Prostate gland (tissue), 2 donors: Measurements from ENCODE around the gene CDH13. TPM values are rescaled to one million over a fixed set of nuclear protein-coding genes. Genes with fewer than 3 reads are reported as not detected.
"Not testable (repeated sequence)": the region's sequence is repeated elsewhere in the genome, so short reads cannot be mapped to it uniquely, and the experiment has no call there.

Experiments used
- DNase-seq: peaks from one replicate; pipeline ENCODE4 v3.0.0-alpha.2; 2019; ENCODE audit warnings: low spot score
- H3K27ac ChIP-seq, 2 donors: fragments of 200-600 bp; sonication (generic); 2 replicates each; pipeline ENCODE4 v1.5.1; 2017 to 2019
- H3K27me3 ChIP-seq: fragments of 200-600 bp; sonication (generic); replicated peaks from 2 replicates; pipeline ENCODE4 v1.5.1; 2019; ENCODE audit not compliant: insufficient read depth
- H3K36me3 ChIP-seq, 2 donors: fragments of 200-600 bp; sonication (generic); 1 replicate in 1 of 2; 2 replicates in 1 of 2; pipeline versions ENCODE4 v1.5.1 to v1.8.1; 2017 to 2019
- H3K4me1 ChIP-seq: fragments of 200-600 bp; sonication (generic); replicated peaks from 2 replicates; pipeline ENCODE4 v1.5.1; 2019
- H3K4me3 ChIP-seq, 2 donors: fragments of 200-600 bp; sonication (generic); 2 replicates each; pipeline ENCODE4 v1.5.1; 2017 to 2019
- H3K9me3 ChIP-seq: fragments of 200-600 bp; sonication (generic); 2 replicates; pipeline ENCODE4 v1.5.1; 2017
- POLR2A ChIP-seq: fragments of 450-650 bp; IDR thresholded peaks from one replicate; pipeline ENCODE4 v1.6.1; 2016; ENCODE audit warnings: antibody characterized with exemption, mild to moderate bottlenecking
- POLR2AphosphoS5 ChIP-seq: sonication (generic); formaldehyde crosslinking; IDR thresholded peaks from one replicate; pipeline ENCODE4 v1.6.1; 2017; ENCODE audit warnings: antibody characterized with exemption
- WGBS: methylation state at CpG from one replicate; pipeline ENCODE4 v1.1.5; 2018; 5-methylcytosine and 5-hydroxymethylcytosine counted together
- intact Hi-C: fragments of 100-400 bp; cut with DNase I; formaldehyde crosslinking; loops from one replicate; pipeline ENCODE4 v1.14.2; 2022
- total RNA-seq, 2 donors: library from RNA; depleted of rRNA; stranded (reverse); fragments of >200 nt; gene quantifications; one replicate each; pipeline ENCODE4 v1.1.0, GENCODE V29; 2016
- TF ChIP-seq, protein P1 (sequence below), 4 experiments: fragments of 200-600 bp in 2 of 4; fragments of 450-650 bp in 2 of 4; sonication (generic) in 2 of 4; IDR thresholded peaks; 1 replicate in 3 of 4; 2 replicates in 1 of 4; pipeline ENCODE4 v1.5.1; 2016 to 2019; ENCODE audit warnings: antibody characterized with exemption in 4 of 4, mild to moderate bottlenecking in 2 of 4, moderate library complexity in 2 of 4

CDH13 gene
- total RNA-seq, 2 donors from 2014 or later = 20.6 to 23.0 TPM

DNA sequence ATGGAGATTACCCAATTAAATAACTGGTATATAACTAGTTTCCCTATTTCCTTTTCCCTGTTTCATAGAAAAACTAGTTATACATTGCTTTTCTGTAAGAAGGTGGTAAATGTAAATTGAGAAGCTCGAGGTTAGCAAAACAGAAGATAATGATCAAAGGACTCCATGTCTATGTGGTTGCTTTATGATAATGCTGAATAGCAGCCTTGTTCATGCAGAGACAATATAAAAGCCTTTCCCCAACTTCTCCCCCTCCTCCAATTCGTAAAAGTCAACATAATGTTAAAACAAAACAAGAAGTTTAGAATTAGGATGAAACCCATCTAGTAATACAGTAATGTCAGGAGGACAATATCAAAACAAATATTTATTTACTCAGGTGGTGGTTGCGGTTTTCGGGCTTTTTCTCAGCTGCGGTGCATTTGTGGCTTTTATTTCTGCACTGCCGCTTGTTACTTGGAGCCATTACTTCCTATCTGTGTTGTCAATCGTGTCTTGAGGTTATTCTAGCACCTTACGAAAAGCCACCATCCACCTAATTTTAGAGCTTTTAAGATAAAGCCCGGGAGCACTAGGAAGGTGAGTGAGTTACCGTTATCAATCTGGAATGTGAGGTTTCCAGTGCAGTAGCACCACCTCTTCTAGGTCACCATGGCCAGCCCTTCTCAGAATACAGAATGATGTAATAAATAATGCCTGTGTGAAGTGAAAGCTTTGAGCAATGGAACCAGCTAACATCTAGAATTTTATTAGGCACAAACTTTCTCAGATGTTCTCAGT, 297.5 kb downstream of the CDH13 start:
- Histone ChIP-seq H3K27me3 (no peaks in the 10 kb centered on the region), H3K27ac (no peak overlapping the region), H3K36me3 (no peaks in the 10 kb centered on the region), H3K4me1 (peaks cover 8% of the 10 kb centered on the region), H3K4me3 (no peak overlapping the region), H3K9me3 (no peaks in the 10 kb centered on the region)
- DNase-seq = peak; percentile 41
- 10% methylated on average over 10 of the region's 10 CpGs for WGBS
- TF ChIP-seq POLR2AphosphoS5 = peak; percentile 86
- TF ChIP-seq, protein P1, sequence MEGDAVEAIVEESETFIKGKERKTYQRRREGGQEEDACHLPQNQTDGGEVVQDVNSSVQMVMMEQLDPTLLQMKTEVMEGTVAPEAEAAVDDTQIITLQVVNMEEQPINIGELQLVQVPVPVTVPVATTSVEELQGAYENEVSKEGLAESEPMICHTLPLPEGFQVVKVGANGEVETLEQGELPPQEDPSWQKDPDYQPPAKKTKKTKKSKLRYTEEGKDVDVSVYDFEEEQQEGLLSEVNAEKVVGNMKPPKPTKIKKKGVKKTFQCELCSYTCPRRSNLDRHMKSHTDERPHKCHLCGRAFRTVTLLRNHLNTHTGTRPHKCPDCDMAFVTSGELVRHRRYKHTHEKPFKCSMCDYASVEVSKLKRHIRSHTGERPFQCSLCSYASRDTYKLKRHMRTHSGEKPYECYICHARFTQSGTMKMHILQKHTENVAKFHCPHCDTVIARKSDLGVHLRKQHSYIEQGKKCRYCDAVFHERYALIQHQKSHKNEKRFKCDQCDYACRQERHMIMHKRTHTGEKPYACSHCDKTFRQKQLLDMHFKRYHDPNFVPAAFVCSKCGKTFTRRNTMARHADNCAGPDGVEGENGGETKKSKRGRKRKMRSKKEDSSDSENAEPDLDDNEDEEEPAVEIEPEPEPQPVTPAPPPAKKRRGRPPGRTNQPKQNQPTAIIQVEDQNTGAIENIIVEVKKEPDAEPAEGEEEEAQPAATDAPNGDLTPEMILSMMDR (IDR thresholded peaks at IDR 0.05) = no peak
- intact Hi-C loops = no loop called here

DNA sequence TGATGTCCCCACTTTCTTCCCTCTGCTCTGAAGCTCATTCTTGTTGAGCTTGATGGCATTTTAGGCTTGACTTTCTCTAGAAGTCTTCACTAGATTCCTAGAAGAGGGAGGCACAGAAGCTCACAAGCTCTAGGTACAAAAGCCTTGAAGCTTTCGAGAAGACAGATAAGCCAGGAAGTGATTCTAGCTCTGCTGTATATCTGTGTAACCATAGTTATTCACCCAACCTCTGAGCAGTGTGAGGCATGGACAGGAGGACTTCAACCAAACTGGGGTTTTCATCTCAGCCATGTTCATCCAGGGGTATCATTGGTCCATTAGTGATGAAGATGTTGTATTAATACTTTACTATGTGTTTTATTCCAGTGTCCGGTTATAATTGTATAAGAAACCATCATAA, 299.7 kb downstream of the CDH13 start:
- Histone ChIP-seq H3K27me3 (no peaks in the 10 kb centered on the region), H3K9me3 (no peaks in the 10 kb centered on the region), H3K4me3 (no peak overlapping the region), H3K27ac (no peak overlapping the region), H3K4me1 (peaks cover 8% of the 10 kb centered on the region), H3K36me3 (no peaks in the 10 kb centered on the region)
- no peak for DNase-seq
- intact Hi-C loops = no loop called here
- TF ChIP-seq, protein P1 (IDR thresholded peaks at IDR 0.05) = no peak
- WGBS = 94% methylated on average over 2 of the region's 2 CpGs

DNA sequence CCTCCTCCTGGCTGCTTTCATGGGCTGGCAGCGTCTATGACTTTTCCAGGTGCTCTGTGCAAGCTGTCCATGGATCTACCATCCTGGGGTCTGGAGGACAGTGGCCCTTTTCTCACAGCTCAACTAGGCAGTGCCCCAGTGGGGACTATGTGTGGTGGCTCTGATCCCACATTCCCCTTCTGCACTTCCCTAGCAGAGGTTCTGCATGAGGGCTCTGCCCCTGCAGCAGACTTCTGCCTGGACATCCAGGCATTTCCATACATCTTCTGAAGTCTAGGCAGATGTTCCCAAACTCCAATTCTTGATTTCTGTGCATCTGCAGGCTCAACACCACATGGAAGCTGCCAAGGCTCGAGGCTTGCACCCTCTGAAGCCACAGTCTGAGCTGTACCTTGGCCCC, 307.2 kb downstream of the CDH13 start:
- H3K4me3 ChIP-seq, DNase-seq, H3K27ac ChIP-seq, intact Hi-C loops, H3K9me3 ChIP-seq, H3K4me1 ChIP-seq, H3K27me3 ChIP-seq, H3K36me3 ChIP-seq: not testable (repeated sequence)
- 95% methylated on average over 2 of the region's 2 CpGs for WGBS

DNA sequence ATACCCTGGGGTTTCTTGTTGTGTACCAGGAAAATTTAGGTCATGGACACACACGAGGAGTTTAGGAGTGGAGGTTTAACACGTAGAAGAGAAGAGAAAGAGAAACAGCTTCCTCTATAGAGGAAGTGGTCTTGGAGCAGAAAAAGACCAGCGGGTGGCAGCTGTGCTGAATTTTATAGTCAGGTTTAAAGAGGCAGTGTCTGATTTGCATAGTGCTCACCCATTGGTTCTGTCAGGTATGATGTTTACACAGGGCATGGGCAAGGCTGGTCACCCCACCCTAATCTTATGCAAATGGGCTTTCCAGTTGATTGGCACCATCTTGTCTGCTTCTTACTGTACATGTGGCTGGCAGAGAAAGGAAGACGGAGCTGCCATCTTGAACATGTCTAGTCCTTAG, 309.0 kb downstream of the CDH13 start:
- no peak for DNase-seq
- no peak overlapping the region for H3K4me3 ChIP-seq
- intact Hi-C loops = no loop called here
- TF ChIP-seq, protein P1 (IDR thresholded peaks at IDR 0.05) = no peak
- TF ChIP-seq POLR2AphosphoS5 (no peak), POLR2A (no peak)
- H3K27me3 ChIP-seq = no peaks in the 10 kb centered on the region
- WGBS = 84% methylated on average over 4 of the region's 4 CpGs
- no peak overlapping the region for H3K27ac ChIP-seq
- no peaks in the 10 kb centered on the region for H3K36me3 ChIP-seq
- H3K4me1 ChIP-seq = no peaks in the 10 kb centered on the region
- no peaks in the 10 kb centered on the region for H3K9me3 ChIP-seq

DNA sequence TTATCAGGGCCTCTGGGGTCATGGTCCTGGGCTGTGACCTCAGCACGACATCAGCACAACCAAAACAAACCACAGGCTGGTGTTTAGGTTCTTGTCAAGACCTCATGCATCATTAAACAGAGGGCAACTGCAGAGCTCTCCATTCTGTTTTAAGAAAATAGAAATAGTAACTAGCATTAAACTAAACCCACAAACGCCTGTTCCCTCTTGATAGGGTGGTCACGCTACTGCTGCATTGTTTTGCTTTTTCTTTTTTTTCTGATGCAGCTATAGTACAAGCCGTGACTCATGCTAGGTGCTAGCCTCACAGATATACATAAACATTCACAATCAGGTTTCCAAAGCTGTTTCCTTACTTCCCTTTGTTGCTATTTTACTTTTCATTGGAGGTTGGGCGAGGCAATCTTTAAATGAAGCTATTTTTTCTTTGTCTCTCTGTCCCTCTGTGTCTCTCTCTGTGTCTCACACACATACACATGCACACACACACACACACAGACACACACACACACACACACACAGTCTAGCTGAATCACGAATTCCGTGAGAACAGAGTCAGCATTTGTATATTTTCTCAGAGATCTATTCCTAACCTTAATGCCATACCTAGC, 310.3 kb downstream of the CDH13 start:
- TF ChIP-seq, protein P1 (IDR thresholded peaks at IDR 0.05) = no peak
- TF ChIP-seq POLR2AphosphoS5 (no peak), POLR2A (no peak)

More for the DNA sequence above, 310.3 kb downstream of the CDH13 start:
- DNase-seq = no peak
- no peaks in the 10 kb centered on the region for H3K9me3 ChIP-seq
- no peaks in the 10 kb centered on the region for H3K4me1 ChIP-seq
- intact Hi-C loops = no loop called here
- no peaks in the 10 kb centered on the region for H3K36me3 ChIP-seq
- no peak overlapping the region for H3K4me3 ChIP-seq
- 62% methylated on average over 7 of the region's 7 CpGs for WGBS
- no peak overlapping the region for H3K27ac ChIP-seq
- H3K27me3 ChIP-seq = no peaks in the 10 kb centered on the region
